Ascending aorta (tissue), 2 donors: ENCODE data around the gene CD34. TPM values are rescaled to one million over a fixed set of nuclear protein-coding genes. Genes with fewer than 3 reads are reported as not detected.

Experiments
- DNase-seq, 2 donors: peaks; one replicate each; pipeline ENCODE4 v3.0.0-alpha.2; 2019; ENCODE audit warnings: low spot score in 2 of 2
- H3K27ac ChIP-seq, 2 donors: fragments of 200-600 bp; sonication (generic); one replicate each; pipeline ENCODE4 v1.5.1; 2016 to 2017; ENCODE audit warnings: mild to moderate bottlenecking in 1 of 2
- H3K27me3 ChIP-seq: fragments of 200-600 bp; sonication (generic); one replicate; pipeline ENCODE4 v1.5.1; 2017
- H3K36me3 ChIP-seq, 2 donors: fragments of 200-600 bp; sonication (generic); one replicate each; pipeline ENCODE4 v1.5.1; 2016
- H3K4me1 ChIP-seq, 2 donors: fragments of 200-600 bp; sonication (generic); one replicate each; pipeline ENCODE4 v1.5.1; 2016 to 2017; ENCODE audit warnings: mild to moderate bottlenecking in 1 of 2
- H3K4me3 ChIP-seq, 2 donors: fragments of 200-600 bp; sonication (generic); one replicate each; pipeline ENCODE4 v1.5.1; 2016 to 2017; ENCODE audit warnings: mild to moderate bottlenecking in 1 of 2
- H3K9me3 ChIP-seq, 2 donors: fragments of 200-600 bp; sonication (generic); one replicate each; pipeline ENCODE4 v1.5.1; 2016
- intact Hi-C: fragments of 100-400 bp; cut with DNase I; formaldehyde crosslinking; loops from one replicate; pipeline ENCODE4 v1.15.1; 2023
- total RNA-seq: library from RNA; depleted of rRNA; stranded (reverse); fragments of >200 nt; gene quantifications from one replicate; pipeline ENCODE4 v1.1.0, GENCODE V29; 2016
- TF ChIP-seq, protein P1 (sequence below), 3 experiments: fragments of 200-600 bp in 2 of 3; fragments of 450-650 bp in 1 of 3; sonication (generic) in 2 of 3; IDR thresholded peaks; one replicate each; pipeline ENCODE4 v1.5.1; 2016 to 2019; ENCODE audit warnings: antibody characterized with exemption in 3 of 3, mild to moderate bottlenecking in 1 of 3, moderate library complexity in 1 of 3

Gene CD34
- total RNA-seq, 1 donor from 2014 or later = 142 TPM

DNA sequence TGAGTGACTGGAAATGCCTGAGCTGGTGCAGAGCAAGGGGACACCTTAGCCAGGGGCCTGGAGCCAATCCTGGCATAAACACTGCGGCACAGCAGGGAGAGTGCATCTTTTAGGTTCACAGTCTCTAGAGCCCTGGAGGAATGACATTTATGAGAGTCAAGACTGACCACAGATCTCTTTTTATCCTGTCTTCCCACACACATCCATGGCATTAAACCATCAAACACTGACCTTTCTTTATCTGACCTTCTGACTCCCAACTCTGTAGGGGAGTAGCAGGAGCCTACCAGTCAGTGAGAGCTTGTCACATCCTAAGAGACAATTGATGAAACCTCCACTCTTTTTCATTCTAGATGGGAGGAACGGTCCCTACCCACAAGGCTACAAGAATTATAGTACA lies 7.9 kb downstream of the CD34 start:
- intact Hi-C loops = no loop called here
- H3K4me1 ChIP-seq = peaks cover 0 to 3% of the 10 kb centered on the region in 2 donors
- no peak overlapping the region for H3K27ac ChIP-seq

GRCh38 chr1:207902566-207902965 lies 8.4 kb downstream of the CD34 start:
- peak overlapping the region; percentile 7 to 36 for H3K27ac ChIP-seq
- H3K27me3 ChIP-seq = no peaks in the 10 kb centered on the region
- TF ChIP-seq, protein P1, sequence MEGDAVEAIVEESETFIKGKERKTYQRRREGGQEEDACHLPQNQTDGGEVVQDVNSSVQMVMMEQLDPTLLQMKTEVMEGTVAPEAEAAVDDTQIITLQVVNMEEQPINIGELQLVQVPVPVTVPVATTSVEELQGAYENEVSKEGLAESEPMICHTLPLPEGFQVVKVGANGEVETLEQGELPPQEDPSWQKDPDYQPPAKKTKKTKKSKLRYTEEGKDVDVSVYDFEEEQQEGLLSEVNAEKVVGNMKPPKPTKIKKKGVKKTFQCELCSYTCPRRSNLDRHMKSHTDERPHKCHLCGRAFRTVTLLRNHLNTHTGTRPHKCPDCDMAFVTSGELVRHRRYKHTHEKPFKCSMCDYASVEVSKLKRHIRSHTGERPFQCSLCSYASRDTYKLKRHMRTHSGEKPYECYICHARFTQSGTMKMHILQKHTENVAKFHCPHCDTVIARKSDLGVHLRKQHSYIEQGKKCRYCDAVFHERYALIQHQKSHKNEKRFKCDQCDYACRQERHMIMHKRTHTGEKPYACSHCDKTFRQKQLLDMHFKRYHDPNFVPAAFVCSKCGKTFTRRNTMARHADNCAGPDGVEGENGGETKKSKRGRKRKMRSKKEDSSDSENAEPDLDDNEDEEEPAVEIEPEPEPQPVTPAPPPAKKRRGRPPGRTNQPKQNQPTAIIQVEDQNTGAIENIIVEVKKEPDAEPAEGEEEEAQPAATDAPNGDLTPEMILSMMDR (IDR thresholded peaks at IDR 0.05) = no peak
- no peak overlapping the region for H3K4me3 ChIP-seq
- H3K36me3 ChIP-seq = no peaks in the 10 kb centered on the region
- DNase-seq = no peak
- intact Hi-C loops = no loop called here
- H3K9me3 ChIP-seq = no peaks in the 10 kb centered on the region
- H3K4me1 ChIP-seq = peaks cover 0 to 3% of the 10 kb centered on the region in 2 donors

More for the DNA sequence above, 7.9 kb downstream of the CD34 start:
- no peak overlapping the region for H3K4me3 ChIP-seq
- no peak for DNase-seq
- H3K36me3 ChIP-seq = no peaks in the 10 kb centered on the region
- TF ChIP-seq, protein P1 (IDR thresholded peaks at IDR 0.05) = no peak
- H3K27me3 ChIP-seq = no peaks in the 10 kb centered on the region
- H3K9me3 ChIP-seq = no peaks in the 10 kb centered on the region

DNA sequence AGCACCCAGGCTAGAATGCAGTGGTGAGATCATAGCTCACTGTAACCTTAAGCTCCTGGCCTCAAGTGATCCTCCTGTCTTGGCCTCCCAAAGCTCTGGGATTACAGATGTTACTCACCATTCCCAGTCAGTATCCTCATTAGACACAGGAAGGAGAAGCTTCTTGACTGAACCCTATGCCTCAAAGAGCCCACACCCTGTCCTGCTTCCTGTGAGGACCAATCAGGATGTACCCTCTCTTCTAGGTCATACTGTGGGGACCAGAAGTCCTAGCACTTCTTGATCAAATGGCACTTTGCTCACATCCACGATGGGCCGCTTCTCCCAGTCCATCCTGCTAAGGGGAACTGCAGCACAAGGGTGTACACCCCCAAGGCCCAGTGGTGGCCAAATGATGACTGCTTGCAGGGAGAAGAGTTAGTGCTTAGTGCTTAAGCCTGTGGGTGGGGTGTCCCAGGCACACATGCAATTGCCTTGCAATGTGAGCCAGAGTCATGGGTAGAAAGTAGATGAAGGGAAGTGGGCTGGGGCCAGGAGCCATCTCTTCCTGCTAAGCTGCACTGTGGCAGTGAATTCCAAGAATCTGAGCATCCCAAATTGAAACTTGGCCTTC lies 9.8 kb downstream of the CD34 start:
- TF ChIP-seq, protein P1 (IDR thresholded peaks at IDR 0.05) = no peak
- Histone ChIP-seq H3K27me3 (no peaks in the 10 kb centered on the region), H3K4me3 (no peak overlapping the region), H3K4me1 (peaks cover 0 to 3% of the 10 kb centered on the region in 2 donors), H3K27ac (no peak overlapping the region), H3K9me3 (no peaks in the 10 kb centered on the region), H3K36me3 (no peaks in the 10 kb centered on the region)
- DNase-seq = no peak
- intact Hi-C loops = no loop called here

- intact Hi-C loops = no loop called here
- H3K27ac ChIP-seq = peak overlapping the region; percentile 61 to 62
- peaks cover 0 to 14% of the 10 kb centered on the region in 2 donors for H3K36me3 ChIP-seq
- no peak overlapping the region for H3K4me3 ChIP-seq
- H3K27me3 ChIP-seq = no peaks in the 10 kb centered on the region
- DNase-seq = no peak
- TF ChIP-seq, protein P1 (IDR thresholded peaks at IDR 0.05) = no peak
- H3K4me1 ChIP-seq = peaks cover 0 to 3% of the 10 kb centered on the region in 2 donors
- no peaks in the 10 kb centered on the region for H3K9me3 ChIP-seq
Observed at GRCh38 chr1:207898836-207899235, 12.1 kb downstream of the CD34 start.

- Histone ChIP-seq H3K27me3 (no peaks in the 10 kb centered on the region), H3K4me1 (peaks cover 0 to 3% of the 10 kb centered on the region in 2 donors), H3K9me3 (no peaks in the 10 kb centered on the region), H3K36me3 (peaks cover 0 to 14% of the 10 kb centered on the region in 2 donors), H3K4me3 (no peak overlapping the region), H3K27ac (peak overlapping the region; percentile 61 to 62)
- TF ChIP-seq, protein P1 (IDR thresholded peaks at IDR 0.05) = no peak
- intact Hi-C loops = no loop called here
- DNase-seq = no peak
Observed at GRCh38 chr1:207898260-207898659, 12.7 kb downstream of the CD34 start.
